NCI-H2196 treated with DMSO at 0.1 percent for 48 hours (cell line): Measurements from ENCODE around the gene KRT83.
A peak's percentile ranks its signal among the peaks of the same experiment; 100 is the strongest.
"Not testable (repeated sequence)": the region's sequence is repeated elsewhere in the genome, so short reads cannot be mapped to it uniquely, and the experiment has no call there.

Source experiments
- DNase-seq: peaks from one replicate; lab custom pipeline; 2025; ENCODE audit not compliant: unreplicated experiment; lab: John Stamatoyannopoulos, UW

Gene KRT83

GRCh38 chr12:52310622-52311284 lies 10.4 kb downstream of the KRT83 start:
- DNase-seq: no peak

- DNase-seq: no peak
Observed at GRCh38 chr12:52308806-52309425, 12.3 kb downstream of the KRT83 start.

GRCh38 chr12:52307836-52308805 lies 13.1 kb downstream of the KRT83 start:
- DNase-seq: no peak

GRCh38 chr12:52306731-52307130 lies 14.5 kb downstream of the KRT83 start:
- no peak for DNase-seq

GRCh38 chr12:52305921-52306705 lies 15.1 kb downstream of the KRT83 start:
- no peak for DNase-seq

- DNase-seq: not testable (repeated sequence)
Observed at GRCh38 chr12:52304941-52305411, 16.2 kb downstream of the KRT83 start.

- not testable (repeated sequence) for DNase-seq
Observed at GRCh38 chr12:52302242-52302914, 18.8 kb downstream of the KRT83 start.

GRCh38 chr12:52301721-52302120 lies 19.5 kb downstream of the KRT83 start:
- DNase-seq: not testable (repeated sequence)

- DNase-seq: no peak
Observed at GRCh38 chr12:52300796-52301691, 20.2 kb downstream of the KRT83 start.

GRCh38 chr12:52298677-52299190 lies 22.5 kb downstream of the KRT83 start:
- DNase-seq: no peak

GRCh38 chr12:52296572-52297215 lies 24.5 kb downstream of the KRT83 start:
- peak; percentile 47 for DNase-seq

GRCh38 chr12:52295663-52296062 lies 25.5 kb downstream of the KRT83 start:
- DNase-seq: no peak

- DNase-seq: no peak
Observed at GRCh38 chr12:52294803-52295202, 26.4 kb downstream of the KRT83 start.

- no peak for DNase-seq
Observed at GRCh38 chr12:52293926-52294325, 27.3 kb downstream of the KRT83 start.

GRCh38 chr12:52291267-52291935 lies 29.8 kb downstream of the KRT83 start, which contains the start of gene KRT81:
Gene KRT81 (minus strand): TSS chr12:52291534. CDS start chr12:52291465, 69 bp downstream.
- no peak for DNase-seq

- DNase-seq: not testable (repeated sequence)
Observed at GRCh38 chr12:52290483-52291134, 30.6 kb downstream of the KRT83 start.
